ENCODE data around the gene EHD2. TPM values are rescaled to one million over a fixed set of nuclear protein-coding genes. Genes with fewer than 3 reads are reported as not detected.
"Not testable (repeated sequence)": the region's sequence is repeated elsewhere in the genome, so short reads cannot be mapped to it uniquely, and the experiment has no call there.

The EHD2 gene
- total RNA-seq, 1 donor from 2014 or later = 53.4 TPM

DNA sequence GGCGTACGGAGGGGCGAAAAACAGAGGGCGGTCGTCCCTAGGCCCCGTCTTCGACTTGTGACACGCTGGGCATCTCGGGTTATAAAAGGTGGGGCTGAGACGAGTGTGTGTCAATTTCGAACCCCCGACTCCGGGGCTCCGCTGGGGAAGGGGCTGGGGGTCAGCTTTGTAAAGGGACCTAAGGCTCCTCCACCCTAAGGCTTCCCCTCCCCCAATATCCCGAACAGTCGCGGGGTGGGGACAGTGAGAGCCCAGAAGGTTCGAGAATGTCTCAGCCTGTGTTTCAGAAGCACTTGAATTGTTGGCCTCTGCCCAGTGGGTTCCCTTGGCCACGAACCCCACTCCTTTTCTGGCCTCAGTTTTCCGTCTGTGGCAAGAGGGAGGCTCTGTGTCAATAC, 65.7 kb downstream of the EHD2 start:
- peak overlapping the region; percentile 66 for H3K4me3 ChIP-seq (ENCODE audit: low read depth, low read length)

DNA sequence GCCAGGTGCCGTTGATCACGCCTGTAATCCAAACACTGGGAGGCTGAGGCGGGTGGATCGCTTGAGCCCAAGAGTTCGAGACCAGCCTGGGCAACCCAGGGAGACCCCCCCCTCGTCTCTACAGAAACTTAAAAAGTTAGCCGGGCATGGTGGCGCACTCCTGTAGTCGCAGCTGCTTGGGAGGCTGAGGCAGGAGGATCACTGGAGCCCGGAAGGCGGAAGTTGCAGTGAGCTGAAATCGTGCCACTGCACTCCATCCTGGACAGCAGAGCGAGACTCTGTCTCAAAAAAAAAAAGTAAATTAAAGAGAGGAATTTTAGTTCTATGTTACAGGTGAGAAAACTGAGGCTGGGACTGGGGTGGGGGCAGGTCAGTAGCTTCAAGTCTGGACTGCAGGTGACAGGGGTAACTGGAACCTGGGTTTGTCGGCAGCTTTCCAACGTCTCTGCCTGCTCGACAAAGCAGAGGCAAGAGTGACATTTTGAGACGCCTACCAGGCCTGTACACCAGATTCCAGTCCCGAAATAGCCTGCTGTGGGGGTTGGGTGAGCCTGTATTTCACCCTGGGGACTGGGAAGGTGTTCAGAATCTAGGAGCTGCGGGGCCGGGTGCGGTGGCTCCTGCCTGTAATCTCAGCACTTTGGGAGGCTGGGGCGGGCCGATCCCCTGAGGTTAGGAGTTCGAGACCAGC, 66.4 kb downstream of the EHD2 start:
- Histone ChIP-seq H3K27me3 (ENCODE audit: control insufficient read depth, insufficient read depth, low read length) (no peaks in the 10 kb centered on the region), H3K4me3 (ENCODE audit: low read depth, low read length) (peak overlapping the region; percentile 66), H3K36me3 (ENCODE audit: control insufficient read depth, insufficient read depth, low read length) (peaks cover 15% of the 10 kb centered on the region)
- TF ChIP-seq, protein P1, sequence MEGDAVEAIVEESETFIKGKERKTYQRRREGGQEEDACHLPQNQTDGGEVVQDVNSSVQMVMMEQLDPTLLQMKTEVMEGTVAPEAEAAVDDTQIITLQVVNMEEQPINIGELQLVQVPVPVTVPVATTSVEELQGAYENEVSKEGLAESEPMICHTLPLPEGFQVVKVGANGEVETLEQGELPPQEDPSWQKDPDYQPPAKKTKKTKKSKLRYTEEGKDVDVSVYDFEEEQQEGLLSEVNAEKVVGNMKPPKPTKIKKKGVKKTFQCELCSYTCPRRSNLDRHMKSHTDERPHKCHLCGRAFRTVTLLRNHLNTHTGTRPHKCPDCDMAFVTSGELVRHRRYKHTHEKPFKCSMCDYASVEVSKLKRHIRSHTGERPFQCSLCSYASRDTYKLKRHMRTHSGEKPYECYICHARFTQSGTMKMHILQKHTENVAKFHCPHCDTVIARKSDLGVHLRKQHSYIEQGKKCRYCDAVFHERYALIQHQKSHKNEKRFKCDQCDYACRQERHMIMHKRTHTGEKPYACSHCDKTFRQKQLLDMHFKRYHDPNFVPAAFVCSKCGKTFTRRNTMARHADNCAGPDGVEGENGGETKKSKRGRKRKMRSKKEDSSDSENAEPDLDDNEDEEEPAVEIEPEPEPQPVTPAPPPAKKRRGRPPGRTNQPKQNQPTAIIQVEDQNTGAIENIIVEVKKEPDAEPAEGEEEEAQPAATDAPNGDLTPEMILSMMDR (IDR thresholded peaks at IDR 0.05; ENCODE audit: insufficient read depth, low read length, severe bottlenecking) = no peak
- FAIRE-seq (no peak), DNase-seq (ENCODE audit: low read depth) (no peak)

More for the DNA sequence above, 65.7 kb downstream of the EHD2 start:
- TF ChIP-seq, protein P1 (IDR thresholded peaks at IDR 0.05; ENCODE audit: insufficient read depth, low read length, severe bottlenecking) = no peak
- Histone ChIP-seq H3K36me3 (ENCODE audit: control insufficient read depth, insufficient read depth, low read length) (peaks cover 14% of the 10 kb centered on the region), H3K27me3 (ENCODE audit: control insufficient read depth, insufficient read depth, low read length) (no peaks in the 10 kb centered on the region)
- FAIRE-seq = no peak
- no peak for DNase-seq (ENCODE audit: low read depth)

DNA sequence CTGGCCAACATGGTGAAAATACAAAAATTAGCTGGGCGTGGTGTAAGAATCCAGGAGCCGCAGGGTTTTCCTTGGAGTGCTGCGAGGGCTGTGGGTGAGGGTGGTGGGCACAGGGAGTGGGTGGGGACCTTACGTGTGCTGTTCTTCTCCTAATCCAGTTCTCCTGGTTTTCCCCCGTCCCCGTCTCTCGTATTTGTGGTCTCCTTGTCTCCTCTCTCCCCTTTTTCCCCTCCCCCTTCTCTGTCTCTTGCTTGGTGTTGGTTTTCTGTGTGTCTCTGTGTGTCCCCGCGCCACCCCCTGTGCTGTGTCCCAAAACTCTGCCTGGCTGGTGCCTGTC, 67.0 kb downstream of the EHD2 start:
- Histone ChIP-seq H3K4me3 (ENCODE audit: low read depth, low read length) (peak overlapping the region; percentile 66), H3K27me3 (ENCODE audit: control insufficient read depth, insufficient read depth, low read length) (no peaks in the 10 kb centered on the region), H3K36me3 (ENCODE audit: control insufficient read depth, insufficient read depth, low read length) (peaks cover 15% of the 10 kb centered on the region)
- TF ChIP-seq, protein P1 (IDR thresholded peaks at IDR 0.05; ENCODE audit: insufficient read depth, low read length, severe bottlenecking) = no peak
- no peak for DNase-seq (ENCODE audit: low read depth)
- no peak for FAIRE-seq

DNA sequence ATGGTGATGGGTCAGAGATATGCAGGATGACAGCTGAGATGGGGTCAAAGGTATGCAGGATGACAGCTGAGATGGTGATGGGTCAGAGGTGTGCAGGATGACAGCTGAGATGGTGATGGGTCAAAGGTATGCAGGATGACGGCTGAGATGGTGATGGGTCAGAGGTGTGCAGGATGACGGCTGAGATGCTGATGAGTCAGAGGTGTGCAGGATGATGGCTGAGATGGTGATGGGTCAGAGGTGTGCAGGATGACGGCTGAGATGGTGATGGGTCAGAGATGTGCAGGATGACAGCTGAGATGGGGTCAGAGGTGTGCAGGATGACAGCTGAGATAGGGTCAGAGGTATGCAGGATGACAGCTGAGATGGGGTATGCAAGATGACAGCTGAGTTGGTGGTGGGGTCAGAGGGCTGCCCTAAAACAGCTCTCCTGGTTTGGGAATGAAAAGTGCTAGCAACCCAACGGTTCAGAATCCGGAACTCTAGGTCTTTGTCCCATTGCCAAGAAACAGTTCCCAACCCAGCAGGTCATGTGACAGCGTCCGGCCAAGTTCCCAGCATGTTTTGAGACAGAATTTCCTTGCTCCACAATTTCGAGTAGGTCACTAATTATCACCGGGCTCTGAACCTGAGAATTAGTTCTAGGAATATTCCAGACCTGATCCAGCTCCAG, 68.5 kb downstream of the EHD2 start:
- FAIRE-seq = peak; percentile 94
- peak; percentile 25 for DNase-seq (ENCODE audit: low read depth)
- Histone ChIP-seq H3K4me3 (ENCODE audit: low read depth, low read length) (no peak overlapping the region), H3K27me3 (ENCODE audit: control insufficient read depth, insufficient read depth, low read length) (no peaks in the 10 kb centered on the region), H3K36me3 (ENCODE audit: control insufficient read depth, insufficient read depth, low read length) (peaks cover 15% of the 10 kb centered on the region)
- TF ChIP-seq, protein P1 (IDR thresholded peaks at IDR 0.05; ENCODE audit: insufficient read depth, low read length, severe bottlenecking) = no peak

DNA sequence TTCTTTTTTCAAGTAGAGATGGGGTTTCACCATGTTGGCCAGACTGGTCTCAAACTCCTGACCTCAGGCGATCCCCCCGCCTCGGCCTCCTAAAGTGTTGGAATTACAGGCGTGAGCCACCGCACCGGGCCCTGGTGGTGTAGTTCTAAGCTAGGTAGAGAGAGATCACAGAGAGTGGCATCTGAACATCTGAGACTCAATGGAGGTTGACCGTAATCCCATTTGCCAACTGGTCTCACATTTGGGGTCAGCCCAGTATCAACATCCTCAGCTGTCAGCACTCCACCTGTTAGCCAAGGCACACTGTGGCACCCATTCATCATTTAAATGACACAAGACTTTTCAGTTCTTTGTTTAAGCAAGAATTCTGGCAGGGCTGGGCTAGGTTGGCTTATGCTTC, 73.3 kb downstream of the EHD2 start:
- peaks cover 6% of the 10 kb centered on the region for H3K36me3 ChIP-seq (ENCODE audit: control insufficient read depth, insufficient read depth, low read length)
- no peak overlapping the region for H3K4me3 ChIP-seq (ENCODE audit: low read depth, low read length)
- DNase-seq (ENCODE audit: low read depth) (no peak), FAIRE-seq (no peak)
- H3K27me3 ChIP-seq (ENCODE audit: control insufficient read depth, insufficient read depth, low read length) = no peaks in the 10 kb centered on the region
- TF ChIP-seq, protein P1 (IDR thresholded peaks at IDR 0.05; ENCODE audit: insufficient read depth, low read length, severe bottlenecking) = no peak

DNA sequence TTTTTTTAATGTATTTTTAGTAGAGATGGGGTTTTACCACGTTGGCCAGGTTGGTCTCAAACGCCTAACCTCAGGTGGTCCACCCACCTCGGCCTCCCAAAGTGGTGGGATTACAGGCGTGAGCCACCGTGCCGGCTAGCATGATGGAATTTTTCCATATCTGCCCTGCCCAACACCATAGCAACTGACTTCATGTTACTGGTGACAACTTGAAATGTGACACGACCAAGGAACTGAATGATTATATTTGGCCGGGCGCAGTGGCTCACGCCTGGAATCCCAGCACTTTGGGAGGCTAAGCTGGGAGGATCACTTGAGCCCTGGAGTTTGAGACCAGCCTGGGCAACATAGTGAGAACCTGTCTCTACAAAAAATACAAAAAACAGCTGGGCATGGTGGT, 74.1 kb downstream of the EHD2 start:
- not testable (repeated sequence) for FAIRE-seq; H3K4me3 ChIP-seq (ENCODE audit: low read depth, low read length); H3K36me3 ChIP-seq (ENCODE audit: control insufficient read depth, insufficient read depth, low read length); DNase-seq (ENCODE audit: low read depth); H3K27me3 ChIP-seq (ENCODE audit: control insufficient read depth, insufficient read depth, low read length)

DNA sequence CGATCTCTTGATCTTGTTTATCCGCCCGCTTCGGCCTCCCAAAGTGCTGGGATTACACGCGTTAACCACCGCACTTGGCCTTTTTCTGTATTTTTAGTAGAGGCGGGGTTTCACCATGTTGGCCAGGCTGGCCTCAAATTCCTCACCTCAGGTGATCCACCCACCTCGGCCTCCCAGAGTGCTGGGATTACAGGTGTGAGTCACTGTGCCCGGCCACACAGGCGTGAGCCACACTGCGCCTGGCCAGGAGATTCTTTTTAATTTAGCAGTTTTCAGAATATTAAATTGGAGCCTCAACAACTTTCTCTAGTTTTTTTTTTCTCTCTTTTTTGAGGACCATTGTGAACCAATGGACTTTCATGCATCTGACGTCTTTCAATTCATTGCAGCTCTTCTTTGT, 76.6 kb downstream of the EHD2 start:
- H3K4me3 ChIP-seq (ENCODE audit: low read depth, low read length); FAIRE-seq; H3K36me3 ChIP-seq (ENCODE audit: control insufficient read depth, insufficient read depth, low read length); H3K27me3 ChIP-seq (ENCODE audit: control insufficient read depth, insufficient read depth, low read length): not testable (repeated sequence)
- peak; percentile 40 for DNase-seq (ENCODE audit: low read depth)
